HL-60 (cell line): ENCODE data around the gene RTP3.

Experiments used
- CTCF ChIP-seq: IDR thresholded peaks from one replicate; pipeline ENCODE4 v1.5.1; 2011; ENCODE audit warnings: low read length, control low read depth, inconsistent platforms; ENCODE audit not compliant: insufficient read depth
- POLR2AphosphoS5 ChIP-seq: IDR thresholded peaks from 2 replicates; pipeline ENCODE4 v1.6.1; 2012; ENCODE audit warnings: low read depth
- REST ChIP-seq: IDR thresholded peaks from 2 replicates; pipeline ENCODE4 v1.6.1; 2012; ENCODE audit warnings: low read depth; ENCODE audit not compliant: insufficient replicate concordance
- SPI1 ChIP-seq: IDR thresholded peaks from 2 replicates; pipeline ENCODE4 v1.6.1; 2012; ENCODE audit warnings: low read depth, mild to moderate bottlenecking, borderline replicate concordance

- no peak for TF ChIP-seq POLR2AphosphoS5
- TF ChIP-seq CTCF = no peak
- no peak for TF ChIP-seq REST
- no peak for TF ChIP-seq SPI1
Observed at GRCh38 chr3:46479696-46480095, 18.1 kb upstream of the RTP3 start.
